Activated CD8-positive, alpha-beta memory T cell treated with anti-CD3 and anti-CD28 coated beads, Interleukin-2, amount 50 U/mL, for 24 hours (primary cell): Measurements from ENCODE around the gene GSTP1.
"Not testable (repeated sequence)": the region's sequence is repeated elsewhere in the genome, so short reads cannot be mapped to it uniquely, and the experiment has no call there.

ENCODE experiments used
- DNase-seq: peaks from one replicate; pipeline ENCODE4 v3.0.0-alpha.2; 2020; ENCODE audit errors: extremely low read depth

The GSTP1 gene

GRCh38 chr11:67597458-67597857 lies 13.8 kb downstream of the GSTP1 start:
- DNase-seq, result not testable (repeated sequence)

GRCh38 chr11:67597963-67598362 lies 14.4 kb downstream of the GSTP1 start:
- not testable (repeated sequence) for DNase-seq

- DNase-seq, result no peak
These were observed 15.5 kb downstream of the GSTP1 start for GRCh38 chr11:67599149-67599548.

GRCh38 chr11:67600324-67601029 lies 16.9 kb downstream of the GSTP1 start:
- no peak for DNase-seq

- DNase-seq, result no peak
These were observed 17.5 kb downstream of the GSTP1 start for GRCh38 chr11:67601098-67601497.

GRCh38 chr11:67604119-67604518 lies 20.5 kb downstream of the GSTP1 start:
- not testable (repeated sequence) for DNase-seq

- DNase-seq, result no peak
These were observed 21.2 kb downstream of the GSTP1 start for GRCh38 chr11:67604815-67605214.

GRCh38 chr11:67605231-67606011 lies 21.8 kb downstream of the GSTP1 start:
- no peak for DNase-seq

- no peak for DNase-seq
These were observed 22.5 kb downstream of the GSTP1 start for GRCh38 chr11:67606093-67606491.

- peak; percentile 89 for DNase-seq
These were observed 23.1 kb downstream of the GSTP1 start, which contains the start of gene NDUFV1 for GRCh38 chr11:67606492-67607295. TSS of gene NDUFV1 (plus strand) at chr11:67606936. CDS start at chr11:67607005, 69 bp downstream.

- no peak for DNase-seq
These were observed 23.9 kb downstream of the GSTP1 start for GRCh38 chr11:67607507-67607906.

GRCh38 chr11:67608486-67608885 lies 24.9 kb downstream of the GSTP1 start:
- no peak for DNase-seq

GRCh38 chr11:67609316-67609715 lies 25.7 kb downstream of the GSTP1 start:
- no peak for DNase-seq

GRCh38 chr11:67610302-67610868 lies 26.8 kb downstream of the GSTP1 start:
- no peak for DNase-seq

GRCh38 chr11:67611165-67611564 lies 27.6 kb downstream of the GSTP1 start:
- DNase-seq, result no peak

- DNase-seq, result no peak
These were observed 28.3 kb downstream of the GSTP1 start for GRCh38 chr11:67611704-67612587.

GRCh38 chr11:67612751-67613150 lies 29.1 kb downstream of the GSTP1 start:
- no peak for DNase-seq

GRCh38 chr11:67613313-67613959 lies 29.8 kb downstream of the GSTP1 start:
- no peak for DNase-seq

- peak; percentile 64 for DNase-seq
These were observed 30.5 kb downstream of the GSTP1 start for GRCh38 chr11:67613960-67614715.
